H1 (cell line): ENCODE results near the gene NAP1L1. TPM values are rescaled to one million over a fixed set of nuclear protein-coding genes. Genes with fewer than 3 reads are reported as not detected.

ENCODE experiments used
- NRF1 ChIP-seq: IDR thresholded peaks from 2 replicates; pipeline ENCODE4 v1.6.1; 2011; ENCODE audit warnings: mild to moderate bottlenecking, low read depth, low read length, improper control_type of control experiment
- PHF8 ChIP-seq: fragments of 200-600 bp; sonication (generic); conservative IDR thresholded peaks from 2 replicates; pipeline ENCODE4 v1.7.1; 2012; ENCODE audit warnings: low read depth, mild to moderate bottlenecking, inconsistent platforms, low read length, moderate library complexity
- RAD21 ChIP-seq, 2 experiments: IDR thresholded peaks in 1 of 2; conservative IDR thresholded peaks in 1 of 2; 2 replicates each; pipeline ENCODE4 v1.6.1; 2011; ENCODE audit warnings: low read depth in 2 of 2, low read length in 2 of 2, improper control_type of control experiment in 1 of 2, inconsistent platforms in 1 of 2, mild to moderate bottlenecking in 1 of 2, moderate library complexity in 1 of 2
- RNF2 ChIP-seq: fragments of 200-900, 300-1000 bp; sonication (generic); IDR thresholded peaks from 2 replicates; pipeline ENCODE4 v1.7.1; 2016; ENCODE audit warnings: borderline replicate concordance, low read depth, mild to moderate bottlenecking, antibody characterized with exemption, low read length; ENCODE audit not compliant: poor library complexity, severe bottlenecking; ENCODE audit errors: missing control alignments
- SP2 ChIP-seq: IDR thresholded peaks from 2 replicates; pipeline ENCODE4 v1.6.1; 2012; ENCODE audit warnings: mild to moderate bottlenecking, low read length, inconsistent platforms
- SP4 ChIP-seq: IDR thresholded peaks from 2 replicates; pipeline ENCODE4 v1.6.1; 2012; ENCODE audit warnings: low read length, inconsistent platforms
- TEAD4 ChIP-seq: IDR thresholded peaks from 2 replicates; pipeline ENCODE4 v1.6.1; 2012; ENCODE audit warnings: low read depth, low read length, inconsistent platforms, mixed read lengths
- polyA plus RNA-seq, 7 experiments: library from polyadenylated mRNA; depleted of rRNA in 3 of 7; stranded (reverse) in 5 of 7; unstranded in 2 of 7; fragments of >200 nt in 5 of 7; fragments of 200-250 nt in 2 of 7; gene quantifications; 1 replicate in 5 of 7; 2 replicates in 1 of 7; 4 replicates in 1 of 7; pipeline versions ENCODE4 v1.2.1 to v1.2.3, GENCODE V29; 2011 to 2013; ENCODE audit warnings: missing spikeins in 2 of 7, mixed read lengths in 2 of 7
- total RNA-seq: library from RNA; stranded (reverse); fragmentation: NEBNext Ultra II Directional; extraction: Animal tissue kit (Norgen Biotek cat#: 25700); gene quantifications from 2 replicates; pipeline ENCODE4 v1.2.1, GENCODE V29; 2021

The NAP1L1 gene
- total and polyA plus RNA-seq, 2 of the 8 experiments (the other 6 are each of a cell fraction or from before 2014, with no cell fraction given) = 202 to 1,159 TPM

DNA sequence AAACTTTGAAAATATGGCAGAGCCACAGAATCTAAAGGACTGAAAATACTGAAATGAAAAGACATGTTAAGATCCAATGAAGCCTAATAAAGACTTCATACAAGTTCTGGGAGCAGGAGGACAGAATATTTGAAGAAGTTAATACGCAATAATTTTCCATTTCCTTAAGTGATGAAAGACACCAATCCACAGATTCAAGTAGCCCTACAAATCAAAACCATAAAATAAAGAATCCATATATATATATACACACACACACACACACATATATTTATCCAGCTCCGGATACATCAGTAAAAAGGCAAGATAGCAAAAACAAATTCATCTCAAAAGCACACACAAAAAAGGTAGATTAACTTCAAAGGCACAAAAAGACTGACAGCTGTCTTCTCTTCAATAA is 5.7 kb downstream of the NAP1L1 start (continued):
- TF ChIP-seq RAD21 (IDR thresholded peaks at IDR 0.05 in 1 of 2, conservative IDR thresholded peaks at IDR 0.05 in 1 of 2; ENCODE audit: low read depth in 2 of 2, low read length in 2 of 2) (no peak), PHF8 (no peak), NRF1 (no peak), TEAD4 (no peak), RNF2 (no peak), SP4 (no peak), SP2 (no peak)
